Measurements from ENCODE around the gene UTP25.

The UTP25 gene

GRCh38 chr1:209850342-209850979 is 22.7 kb downstream of the UTP25 start:
- DNase-seq (ENCODE audit: low read depth), result peak; percentile 86
- H3K4me3 ChIP-seq (replicated peaks; ENCODE audit: low read depth, low read length), result no peak overlapping the region
- peak; percentile 86 for TF ChIP-seq CTCF (IDR thresholded peaks at IDR 0.05; ENCODE audit: low read length, missing control alignments)

GRCh38 chr1:209853676-209854075 is 25.9 kb downstream of the UTP25 start:
- no peak for TF ChIP-seq CTCF (IDR thresholded peaks at IDR 0.05; ENCODE audit: low read length, missing control alignments)
- no peak overlapping the region for H3K4me3 ChIP-seq (replicated peaks; ENCODE audit: low read depth, low read length)
- DNase-seq (ENCODE audit: low read depth), result no peak

DNA sequence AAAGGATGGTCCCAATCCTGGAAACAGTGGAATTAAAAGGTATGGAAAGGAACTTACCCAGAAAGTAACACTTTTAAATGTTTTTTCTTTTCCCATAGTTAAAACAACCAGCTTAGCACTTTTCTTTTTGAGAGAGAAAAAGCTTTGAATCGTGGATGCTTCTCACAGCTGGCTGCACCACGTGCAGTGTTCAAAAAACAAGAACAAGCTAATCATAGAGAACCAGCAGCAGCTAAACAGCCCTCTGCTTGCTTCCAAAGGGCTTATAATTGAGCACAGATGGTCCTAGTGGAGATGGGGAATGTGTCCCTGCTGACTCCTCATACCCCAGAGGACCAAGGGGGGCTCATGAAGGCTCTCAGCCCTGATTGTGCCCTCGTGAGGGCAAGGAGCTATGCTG is 26.4 kb downstream of the UTP25 start:
- TF ChIP-seq CTCF (IDR thresholded peaks at IDR 0.05; ENCODE audit: low read length, missing control alignments), result no peak
- H3K4me3 ChIP-seq (replicated peaks; ENCODE audit: low read depth, low read length), result no peak overlapping the region
- no peak for DNase-seq (ENCODE audit: low read depth)

GRCh38 chr1:209855006-209855405 is 27.2 kb downstream of the UTP25 start:
- no peak for DNase-seq (ENCODE audit: low read depth)
- H3K4me3 ChIP-seq (replicated peaks; ENCODE audit: low read depth, low read length), result no peak overlapping the region
- no peak for TF ChIP-seq CTCF (IDR thresholded peaks at IDR 0.05; ENCODE audit: low read length, missing control alignments)

DNA sequence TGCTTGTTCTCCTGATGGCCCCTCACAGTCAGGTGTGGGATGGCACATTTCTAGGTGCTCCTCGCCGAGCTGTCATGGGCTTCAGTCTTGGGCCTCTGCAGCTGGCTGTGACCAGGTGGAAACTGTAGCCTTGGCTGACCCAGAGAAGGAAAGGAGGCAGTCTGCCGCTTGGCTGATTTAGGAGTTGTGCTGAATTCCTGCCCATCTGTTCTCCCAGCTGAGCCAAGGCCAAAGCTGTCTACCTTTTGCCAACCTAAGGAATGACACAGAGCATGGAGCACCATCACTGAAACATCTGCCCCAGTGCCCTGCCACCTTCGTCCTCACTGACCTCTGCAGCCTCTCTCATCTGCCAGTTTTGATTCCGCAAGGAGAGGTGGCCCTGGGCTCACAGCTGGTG is 27.9 kb downstream of the UTP25 start:
- no peak overlapping the region for H3K4me3 ChIP-seq (replicated peaks; ENCODE audit: low read depth, low read length)
- no peak for TF ChIP-seq CTCF (IDR thresholded peaks at IDR 0.05; ENCODE audit: low read length, missing control alignments)

GRCh38 chr1:209858561-209859103 is 30.9 kb downstream of the UTP25 start:
- no peak overlapping the region for H3K4me3 ChIP-seq (replicated peaks; ENCODE audit: low read depth, low read length)
- no peak for DNase-seq (ENCODE audit: low read depth)
- TF ChIP-seq CTCF (IDR thresholded peaks at IDR 0.05; ENCODE audit: low read length, missing control alignments), result no peak

More for the DNA sequence above, 27.9 kb downstream of the UTP25 start:
- DNase-seq (ENCODE audit: low read depth), result no peak
